ENCODE data around the gene EFNB2. TPM values are rescaled to one million over a fixed set of nuclear protein-coding genes. Genes with fewer than 3 reads are reported as not detected.

The EFNB2 gene
- total RNA-seq, 4 donors from 2014 or later: 8.8 to 65.3 (median 22.7) TPM

DNA sequence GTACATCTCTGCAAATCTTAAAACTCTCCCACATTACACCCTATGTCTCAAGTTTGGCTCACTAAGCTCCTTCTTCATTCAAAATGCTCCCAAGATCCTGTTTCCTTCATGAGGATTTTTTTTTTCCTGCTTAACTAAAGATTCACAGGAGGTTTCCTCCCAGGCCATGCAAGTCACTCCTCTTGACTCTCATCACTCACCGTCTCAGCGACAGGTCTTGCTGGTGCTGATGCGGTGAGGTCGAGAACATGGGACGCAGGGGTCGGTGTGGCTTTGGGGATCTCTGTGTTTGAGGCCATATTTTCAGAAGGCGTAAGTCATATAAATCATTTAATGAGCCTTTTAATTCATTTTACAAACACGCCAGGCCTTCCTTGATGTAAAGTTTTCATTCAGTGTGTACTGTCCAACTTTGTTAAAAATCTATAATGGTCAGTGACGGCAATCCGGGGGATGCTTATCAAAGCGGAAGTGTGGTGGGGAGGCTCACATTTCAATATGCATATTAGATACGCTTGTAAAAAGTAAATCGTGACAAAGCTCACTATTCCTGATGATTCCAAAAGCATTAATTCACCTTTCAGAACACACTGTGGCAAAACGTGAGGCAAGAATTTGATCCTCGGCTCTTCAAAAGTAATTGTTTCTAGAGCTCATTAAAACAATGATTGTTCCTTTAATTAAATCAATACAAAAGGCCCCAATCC, 20.4 kb downstream of the EFNB2 start:
- H3K27ac ChIP-seq: no peak overlapping the region
- no peaks in the 10 kb centered on the region for H3K4me1 ChIP-seq
- intact Hi-C loops (cut with DNase I; ENCODE audit: low total_unique reads): no loop called here
- DNase-seq: no peak
- H3K27me3 ChIP-seq: no peaks in the 10 kb centered on the region
- H3K4me3 ChIP-seq: no peak overlapping the region
- TF ChIP-seq, protein P1, sequence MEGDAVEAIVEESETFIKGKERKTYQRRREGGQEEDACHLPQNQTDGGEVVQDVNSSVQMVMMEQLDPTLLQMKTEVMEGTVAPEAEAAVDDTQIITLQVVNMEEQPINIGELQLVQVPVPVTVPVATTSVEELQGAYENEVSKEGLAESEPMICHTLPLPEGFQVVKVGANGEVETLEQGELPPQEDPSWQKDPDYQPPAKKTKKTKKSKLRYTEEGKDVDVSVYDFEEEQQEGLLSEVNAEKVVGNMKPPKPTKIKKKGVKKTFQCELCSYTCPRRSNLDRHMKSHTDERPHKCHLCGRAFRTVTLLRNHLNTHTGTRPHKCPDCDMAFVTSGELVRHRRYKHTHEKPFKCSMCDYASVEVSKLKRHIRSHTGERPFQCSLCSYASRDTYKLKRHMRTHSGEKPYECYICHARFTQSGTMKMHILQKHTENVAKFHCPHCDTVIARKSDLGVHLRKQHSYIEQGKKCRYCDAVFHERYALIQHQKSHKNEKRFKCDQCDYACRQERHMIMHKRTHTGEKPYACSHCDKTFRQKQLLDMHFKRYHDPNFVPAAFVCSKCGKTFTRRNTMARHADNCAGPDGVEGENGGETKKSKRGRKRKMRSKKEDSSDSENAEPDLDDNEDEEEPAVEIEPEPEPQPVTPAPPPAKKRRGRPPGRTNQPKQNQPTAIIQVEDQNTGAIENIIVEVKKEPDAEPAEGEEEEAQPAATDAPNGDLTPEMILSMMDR (IDR thresholded peaks at IDR 0.05): no peak
- no peak for TF ChIP-seq POLR2A (IDR thresholded peaks at IDR 0.05)
- no peaks in the 10 kb centered on the region for H3K9me3 ChIP-seq
- no peaks in the 10 kb centered on the region for H3K36me3 ChIP-seq

DNA sequence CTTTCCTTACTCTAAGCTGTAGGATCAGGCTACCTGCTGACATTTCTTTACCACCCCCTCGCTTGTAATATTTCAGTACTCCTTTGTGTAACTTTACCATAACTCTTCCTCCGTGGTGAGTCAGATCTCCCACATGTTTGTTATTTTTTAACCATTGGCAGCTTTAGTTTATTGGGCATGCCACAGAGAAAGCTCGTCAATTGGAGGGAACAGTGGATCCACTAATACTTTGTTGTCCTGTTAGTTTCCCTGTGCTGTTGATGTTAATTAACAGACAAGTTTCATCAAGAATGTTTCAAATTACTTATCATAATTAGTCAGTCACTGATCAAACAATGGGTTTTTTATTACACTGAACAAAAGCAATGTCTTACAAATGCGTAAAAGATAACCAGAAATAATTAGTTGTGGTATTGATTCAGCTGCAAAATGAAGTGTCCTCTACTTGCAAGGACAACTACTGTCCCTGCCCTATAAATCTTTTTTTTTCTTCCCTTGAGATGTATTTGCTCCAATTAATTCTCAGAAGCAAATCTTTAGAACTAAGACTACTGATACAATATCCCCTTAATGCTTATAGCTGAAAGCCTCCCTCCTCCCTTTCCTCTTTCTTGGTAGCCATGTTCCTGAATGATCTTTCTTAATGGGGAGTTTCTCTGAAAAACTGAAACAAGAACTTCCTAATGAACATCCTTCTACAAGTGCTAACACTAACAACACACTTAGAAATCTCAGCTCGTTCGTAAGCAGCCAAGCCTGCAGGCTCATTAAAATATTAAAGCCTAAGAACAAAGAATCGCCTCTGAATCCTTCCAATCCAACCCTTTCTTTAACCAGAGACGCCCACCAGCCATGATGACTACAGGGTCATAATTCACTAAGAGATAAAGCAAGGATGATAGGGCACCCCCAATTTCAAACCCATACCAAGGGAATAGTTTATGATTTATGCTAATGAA, 22.2 kb downstream of the EFNB2 start:
- intact Hi-C loops (cut with DNase I; ENCODE audit: low total_unique reads): no loop called here
- H3K9me3 ChIP-seq: no peaks in the 10 kb centered on the region
- H3K4me1 ChIP-seq: no peaks in the 10 kb centered on the region
- H3K4me3 ChIP-seq: no peak overlapping the region
- H3K36me3 ChIP-seq: no peaks in the 10 kb centered on the region
- no peak for DNase-seq
- no peak overlapping the region for H3K27ac ChIP-seq
- TF ChIP-seq, protein P1 (IDR thresholded peaks at IDR 0.05): no peak
- no peak for TF ChIP-seq POLR2A (IDR thresholded peaks at IDR 0.05)
- no peaks in the 10 kb centered on the region for H3K27me3 ChIP-seq

DNA sequence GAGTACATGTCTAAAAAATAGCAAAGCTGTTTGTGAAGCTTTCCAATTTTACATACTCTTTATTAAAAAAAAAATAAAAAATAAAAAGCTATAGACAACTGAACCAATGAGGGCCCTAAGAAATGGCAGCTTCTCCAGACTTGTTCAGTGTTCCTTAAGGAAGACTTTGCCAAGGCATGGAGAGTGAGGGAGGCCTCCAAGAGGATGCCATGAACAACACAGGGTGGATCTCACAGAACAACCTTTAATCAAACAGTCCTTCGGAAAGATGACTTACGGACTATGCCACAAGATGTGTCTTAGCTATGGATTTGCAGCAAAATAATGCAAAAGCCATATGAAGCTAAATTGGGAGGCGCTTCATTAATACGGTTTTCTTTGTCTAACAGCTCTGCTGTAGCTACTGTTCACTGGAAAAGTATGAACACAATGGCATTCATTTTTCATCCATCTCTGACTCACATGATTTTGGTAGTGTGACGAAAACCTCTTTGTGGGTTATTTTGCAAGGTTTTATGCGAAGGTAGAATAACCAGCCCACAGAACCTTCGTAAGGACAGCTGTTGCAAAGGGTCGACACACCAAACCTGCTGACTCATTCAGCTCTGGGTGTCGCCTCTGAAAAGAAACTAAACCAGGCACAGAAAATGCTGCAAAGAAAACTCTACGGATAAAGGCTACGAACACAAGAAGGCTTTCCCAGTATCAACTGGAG, 27.7 kb downstream of the EFNB2 start:
- Histone ChIP-seq H3K4me1 (no peaks in the 10 kb centered on the region), H3K27me3 (no peaks in the 10 kb centered on the region), H3K9me3 (no peaks in the 10 kb centered on the region), H3K27ac (no peak overlapping the region), H3K4me3 (no peak overlapping the region), H3K36me3 (no peaks in the 10 kb centered on the region)
- peak in 1 of 2 donors; percentile 25 for DNase-seq
- intact Hi-C loops (cut with DNase I; ENCODE audit: low total_unique reads): no loop called here
- TF ChIP-seq, protein P1 (IDR thresholded peaks at IDR 0.05): no peak
- TF ChIP-seq POLR2A (IDR thresholded peaks at IDR 0.05): no peak

DNA sequence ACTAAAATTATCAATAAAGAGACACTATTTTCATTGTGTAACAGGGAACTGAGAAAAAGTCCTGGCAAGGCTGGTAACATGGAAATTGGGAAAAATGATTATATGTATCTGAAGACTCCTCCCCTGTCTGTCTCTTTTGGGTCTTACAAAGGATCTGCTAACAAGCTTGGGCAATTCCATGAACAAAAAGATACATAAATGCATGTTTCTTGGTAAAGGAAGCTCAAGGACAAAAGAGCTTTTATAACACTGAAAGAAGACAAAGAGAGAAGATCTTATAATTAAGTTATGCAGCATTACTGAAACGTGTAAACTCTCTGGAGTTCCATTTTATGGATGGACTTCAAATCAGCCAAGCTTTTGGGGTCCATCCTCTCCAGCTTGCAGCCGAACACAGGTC, 29.2 kb downstream of the EFNB2 start:
- intact Hi-C loops (cut with DNase I; ENCODE audit: low total_unique reads): no loop called here
- no peak overlapping the region for H3K4me3 ChIP-seq
- TF ChIP-seq POLR2A (IDR thresholded peaks at IDR 0.05): no peak
- TF ChIP-seq, protein P1 (IDR thresholded peaks at IDR 0.05): no peak
- no peak overlapping the region for H3K27ac ChIP-seq
- H3K36me3 ChIP-seq: no peaks in the 10 kb centered on the region
- no peaks in the 10 kb centered on the region for H3K9me3 ChIP-seq
- H3K4me1 ChIP-seq: no peaks in the 10 kb centered on the region
- DNase-seq: no peak
- no peaks in the 10 kb centered on the region for H3K27me3 ChIP-seq
